ENCODE data around the gene AVPR2.

AVPR2 gene

DNA sequence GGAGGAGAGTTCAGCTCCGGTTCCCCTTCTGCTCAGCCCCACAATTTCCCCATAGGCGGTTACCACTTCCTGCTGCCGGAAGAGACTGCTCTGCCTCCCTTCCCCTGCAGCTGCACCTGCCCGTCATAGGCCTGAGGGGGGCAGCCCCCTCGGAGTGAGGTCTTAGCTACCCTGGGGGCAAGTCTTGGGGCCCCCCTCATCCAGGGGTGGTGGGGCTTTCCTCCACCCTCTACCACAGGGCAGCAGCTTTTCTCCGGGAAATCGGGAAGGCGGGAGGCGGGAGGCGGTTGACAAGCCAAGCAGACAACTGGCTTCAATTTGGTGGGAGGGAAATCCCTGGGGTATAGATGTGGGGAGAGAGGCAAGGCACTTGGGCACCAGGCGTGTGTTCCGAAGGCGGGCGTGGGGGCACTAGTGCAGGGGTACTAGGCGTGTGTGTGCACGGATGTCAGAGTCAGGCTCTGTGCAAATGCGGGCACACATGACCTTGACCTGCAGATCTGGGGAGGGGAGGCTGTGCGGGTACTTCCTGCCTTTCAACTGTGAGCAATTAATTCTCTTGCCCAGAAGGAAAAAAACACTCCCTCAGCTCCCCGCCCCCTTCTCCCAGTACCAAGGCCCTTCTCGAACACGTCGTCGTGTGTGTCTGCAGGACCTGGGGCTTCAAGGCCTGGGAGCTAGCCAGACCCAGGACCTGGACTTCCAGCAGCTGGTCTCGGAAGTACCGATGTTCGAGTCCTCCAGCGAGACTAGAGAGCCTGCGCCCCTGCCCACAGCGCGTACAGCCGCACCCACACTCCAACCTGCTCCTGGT, 22.6 kb downstream of the AVPR2 start:
- no peak for DNase-seq (ENCODE audit: low read depth)
- peak overlapping the region; percentile 58 for H3K4me3 ChIP-seq (ENCODE audit: low read depth, low read length)

- peak overlapping the region; percentile 58 for H3K4me3 ChIP-seq (ENCODE audit: low read depth, low read length)
- DNase-seq (ENCODE audit: low read depth): no peak
Measured at GRCh38 chrX:153927672-153927921, 23.1 kb downstream of the AVPR2 start.

DNA sequence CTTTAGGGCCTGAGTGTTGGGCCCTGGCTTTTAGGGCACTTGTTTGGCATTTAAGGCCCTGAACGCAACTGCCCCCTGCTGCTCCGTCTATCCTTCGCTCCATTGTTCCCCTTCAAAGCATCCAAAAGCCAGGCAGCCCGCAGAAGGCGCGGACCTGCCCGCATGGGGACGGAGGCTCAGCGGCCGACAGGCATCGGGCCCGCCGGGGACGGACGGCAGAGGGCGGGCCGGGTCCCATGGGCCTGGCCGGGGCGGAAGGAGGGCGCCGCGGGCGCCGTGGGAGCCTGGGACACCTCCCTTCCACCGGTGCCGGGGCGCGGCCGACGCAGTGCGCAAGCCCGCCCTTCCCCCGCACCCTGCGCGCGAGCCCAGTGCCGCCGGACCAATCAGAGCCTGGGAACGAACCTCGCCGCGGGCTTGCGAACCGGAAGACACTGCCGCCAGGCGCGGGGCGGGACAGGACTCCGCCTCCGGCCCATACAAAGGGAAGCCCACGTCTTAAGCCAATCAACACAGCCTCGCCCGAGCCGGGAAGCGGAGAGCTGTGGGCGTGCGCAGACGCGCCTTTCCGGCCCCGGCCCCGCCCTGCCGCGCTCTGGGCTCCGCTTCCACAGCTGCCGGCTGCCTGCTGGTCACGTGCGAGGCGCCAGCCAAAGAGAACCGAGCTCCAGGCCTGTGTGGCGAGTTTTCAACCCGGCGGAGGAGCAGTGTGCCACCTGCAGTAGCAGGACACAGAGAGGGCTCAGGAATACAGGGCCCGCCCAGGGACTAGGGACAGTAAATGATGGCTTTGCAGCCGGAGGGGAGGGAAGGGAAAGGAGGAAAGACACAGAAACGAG, 23.7 kb downstream of the AVPR2 start:
- peak; percentile 93 for DNase-seq (ENCODE audit: low read depth)
- H3K4me3 ChIP-seq (ENCODE audit: low read depth, low read length): peak overlapping the region; percentile 58

- DNase-seq (ENCODE audit: low read depth): no peak
- no peak overlapping the region for H3K4me3 ChIP-seq (ENCODE audit: low read depth, low read length)
Measured at GRCh38 chrX:153928846-153929245, 24.4 kb downstream of the AVPR2 start.

- H3K4me3 ChIP-seq (ENCODE audit: low read depth, low read length): no peak overlapping the region
- no peak for DNase-seq (ENCODE audit: low read depth)
Measured at GRCh38 chrX:153929576-153929975, 25.1 kb downstream of the AVPR2 start.

DNA sequence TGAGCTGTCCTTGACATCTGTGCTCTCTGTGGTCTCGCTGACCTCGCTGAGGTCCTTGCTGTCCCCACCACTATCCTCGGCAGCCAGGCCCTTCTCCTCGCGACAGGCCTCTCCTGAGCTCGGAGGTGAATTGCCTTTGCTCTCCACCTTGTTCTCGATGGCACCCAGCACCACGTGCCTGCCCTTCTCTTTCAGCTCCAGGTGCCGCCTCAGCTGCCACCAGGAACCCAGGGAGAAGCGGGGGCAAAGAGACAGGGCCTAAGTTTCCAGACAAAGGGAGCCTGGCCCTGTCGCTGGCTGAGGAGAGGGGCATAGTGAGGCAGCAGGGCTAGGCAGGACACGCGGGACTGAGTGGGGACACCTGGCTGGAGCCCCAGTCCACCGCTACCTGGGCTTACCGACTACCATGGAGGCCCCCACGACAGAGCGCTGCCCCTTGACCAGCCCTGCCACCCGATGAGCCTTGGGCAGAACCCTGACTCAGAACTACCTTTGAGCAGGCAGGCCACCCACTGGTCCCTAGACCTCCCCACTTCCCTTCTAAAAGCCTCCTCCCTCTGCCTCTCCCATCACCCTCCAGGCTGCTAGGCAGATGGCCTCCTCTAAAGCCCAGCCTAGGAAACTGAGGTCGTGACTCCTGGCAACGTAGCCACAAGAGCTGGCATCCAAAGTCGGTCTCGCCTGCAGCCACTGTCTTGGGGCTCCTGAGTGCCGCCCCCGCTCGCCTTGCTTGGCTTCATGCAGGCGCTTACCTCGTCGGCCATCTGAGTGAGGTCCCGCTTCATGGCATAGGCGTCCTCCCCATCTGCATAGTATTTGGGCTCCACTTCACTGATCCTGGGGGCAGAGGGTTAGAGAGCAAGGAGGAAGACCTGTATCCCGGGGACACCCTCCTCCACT, 25.8 kb downstream of the AVPR2 start:
- DNase-seq (ENCODE audit: low read depth): no peak
- no peak overlapping the region for H3K4me3 ChIP-seq (ENCODE audit: low read depth, low read length)

- H3K4me3 ChIP-seq (ENCODE audit: low read depth, low read length): no peak overlapping the region
- no peak for DNase-seq (ENCODE audit: low read depth)
Measured at GRCh38 chrX:153931151-153931550, 26.7 kb downstream of the AVPR2 start.

DNA sequence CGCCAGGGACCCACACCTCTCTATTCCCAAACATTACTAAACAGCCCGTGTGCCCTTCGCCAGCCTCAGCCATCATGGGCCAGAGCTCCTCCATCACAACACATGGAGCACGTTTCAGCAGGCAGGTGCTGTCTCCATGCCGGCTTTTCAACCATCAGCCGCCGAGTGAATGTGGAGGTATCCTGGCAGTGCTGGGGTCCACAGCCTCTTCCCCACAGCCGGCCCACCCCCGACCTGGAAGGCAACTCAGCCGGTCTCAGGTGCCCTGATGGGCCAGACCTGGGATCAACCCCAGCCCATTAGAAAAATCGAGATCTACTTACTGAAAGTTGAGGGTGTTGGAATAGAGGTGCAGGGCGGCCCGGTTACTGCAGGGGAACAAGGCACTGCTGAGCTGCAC, 27.3 kb downstream of the AVPR2 start:
- no peak overlapping the region for H3K4me3 ChIP-seq (ENCODE audit: low read depth, low read length)
- DNase-seq (ENCODE audit: low read depth): no peak

- H3K4me3 ChIP-seq (ENCODE audit: low read depth, low read length): no peak overlapping the region
- no peak for DNase-seq (ENCODE audit: low read depth)
Measured at GRCh38 chrX:153932220-153932915, 27.9 kb downstream of the AVPR2 start.

GRCh38 chrX:153933748-153934147, 29.3 kb downstream of the AVPR2 start:
- peak overlapping the region; percentile 62 for H3K4me3 ChIP-seq (ENCODE audit: low read depth, low read length)
- no peak for DNase-seq (ENCODE audit: low read depth)

- no peak for DNase-seq (ENCODE audit: low read depth)
- peak overlapping the region; percentile 62 for H3K4me3 ChIP-seq (ENCODE audit: low read depth, low read length)
Measured at GRCh38 chrX:153934148-153934761, 29.8 kb downstream of the AVPR2 start.

GRCh38 chrX:153934762-153935325, 30.4 kb downstream of the AVPR2 start, which contains the start of gene NAA10:
Gene NAA10, minus strand, starts transcription at chrX:153935037. Its CDS starts 133 bp downstream, at chrX:153934904.
- DNase-seq (ENCODE audit: low read depth): no peak
- peak within 1 kb of the TSS; percentile 62 for H3K4me3 ChIP-seq (ENCODE audit: low read depth, low read length)

GRCh38 chrX:153935326-153935851, 30.9 kb downstream of the AVPR2 start:
- no peak for DNase-seq (ENCODE audit: low read depth)
- H3K4me3 ChIP-seq (ENCODE audit: low read depth, low read length): peak overlapping the region; percentile 40

DNA sequence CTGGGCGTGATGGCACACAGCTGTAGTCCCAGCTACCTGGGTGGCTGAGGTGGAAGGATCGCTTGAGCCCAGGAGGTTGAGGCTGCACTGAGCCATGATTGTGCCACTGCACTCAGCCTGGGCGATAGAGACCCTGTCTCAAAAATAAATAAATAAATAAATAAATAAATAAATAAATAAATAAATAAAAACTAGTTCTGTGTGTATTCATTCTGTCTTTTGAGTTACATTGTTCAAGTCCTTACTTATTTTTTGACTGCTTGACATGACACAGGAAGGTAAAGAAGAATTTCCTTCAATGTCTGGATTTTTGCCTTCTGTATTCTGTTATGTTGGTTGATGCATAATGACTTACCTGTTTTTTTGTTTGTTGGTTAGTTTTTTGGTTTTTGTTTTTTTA, 32.6 kb downstream of the AVPR2 start:
- DNase-seq (ENCODE audit: low read depth): no peak
- H3K4me3 ChIP-seq (ENCODE audit: low read depth, low read length): no peak overlapping the region

DNA sequence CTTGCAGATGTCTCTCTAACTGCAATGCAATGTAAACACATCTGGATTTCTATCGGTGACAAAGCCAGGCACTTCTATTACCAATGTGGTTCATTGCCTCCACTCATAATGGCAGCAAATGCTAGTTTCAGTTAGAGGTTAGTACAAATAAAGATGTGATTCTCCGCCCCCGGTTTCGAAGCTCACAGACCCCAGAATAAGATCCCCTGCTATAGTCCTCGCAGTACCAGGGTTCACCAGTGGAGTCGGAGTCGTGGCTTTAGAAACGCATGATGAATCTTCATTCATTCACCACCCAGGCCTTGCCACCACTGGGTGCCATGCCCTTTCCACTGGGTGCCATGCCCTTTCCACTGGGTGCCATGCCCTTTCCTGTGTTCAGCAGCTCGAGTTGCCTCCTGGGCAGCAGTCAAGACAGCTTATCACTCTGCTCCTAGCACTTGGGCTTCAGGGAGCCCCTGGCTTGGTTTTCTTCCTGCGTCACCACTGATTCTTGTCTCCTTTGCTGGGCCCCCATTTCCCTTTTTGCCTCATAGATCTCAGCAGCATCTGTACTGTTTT, 33.8 kb downstream of the AVPR2 start:
- no peak for DNase-seq (ENCODE audit: low read depth)
- no peak overlapping the region for H3K4me3 ChIP-seq (ENCODE audit: low read depth, low read length)

DNA sequence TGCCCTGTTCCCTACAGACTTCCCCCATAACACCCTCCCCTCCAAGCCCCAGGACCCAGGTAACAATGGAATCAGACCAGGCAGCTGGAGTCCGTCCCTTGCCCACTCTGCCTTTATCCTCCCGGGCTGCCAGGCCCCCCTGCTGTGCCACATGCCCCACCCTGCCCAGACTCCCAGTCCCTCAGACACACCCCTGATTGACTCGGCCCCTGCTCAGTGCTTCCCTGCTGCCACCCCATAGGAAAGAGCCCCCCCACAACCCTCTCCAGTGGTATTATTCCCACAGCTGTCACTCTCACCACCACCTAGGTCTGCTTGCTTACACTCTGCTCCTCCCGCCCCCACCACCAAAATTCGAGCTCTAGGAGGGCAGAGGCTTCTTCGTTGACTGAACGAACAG, 35.1 kb downstream of the AVPR2 start:
- H3K4me3 ChIP-seq (ENCODE audit: low read depth, low read length): no peak overlapping the region
- no peak for DNase-seq (ENCODE audit: low read depth)

DNA sequence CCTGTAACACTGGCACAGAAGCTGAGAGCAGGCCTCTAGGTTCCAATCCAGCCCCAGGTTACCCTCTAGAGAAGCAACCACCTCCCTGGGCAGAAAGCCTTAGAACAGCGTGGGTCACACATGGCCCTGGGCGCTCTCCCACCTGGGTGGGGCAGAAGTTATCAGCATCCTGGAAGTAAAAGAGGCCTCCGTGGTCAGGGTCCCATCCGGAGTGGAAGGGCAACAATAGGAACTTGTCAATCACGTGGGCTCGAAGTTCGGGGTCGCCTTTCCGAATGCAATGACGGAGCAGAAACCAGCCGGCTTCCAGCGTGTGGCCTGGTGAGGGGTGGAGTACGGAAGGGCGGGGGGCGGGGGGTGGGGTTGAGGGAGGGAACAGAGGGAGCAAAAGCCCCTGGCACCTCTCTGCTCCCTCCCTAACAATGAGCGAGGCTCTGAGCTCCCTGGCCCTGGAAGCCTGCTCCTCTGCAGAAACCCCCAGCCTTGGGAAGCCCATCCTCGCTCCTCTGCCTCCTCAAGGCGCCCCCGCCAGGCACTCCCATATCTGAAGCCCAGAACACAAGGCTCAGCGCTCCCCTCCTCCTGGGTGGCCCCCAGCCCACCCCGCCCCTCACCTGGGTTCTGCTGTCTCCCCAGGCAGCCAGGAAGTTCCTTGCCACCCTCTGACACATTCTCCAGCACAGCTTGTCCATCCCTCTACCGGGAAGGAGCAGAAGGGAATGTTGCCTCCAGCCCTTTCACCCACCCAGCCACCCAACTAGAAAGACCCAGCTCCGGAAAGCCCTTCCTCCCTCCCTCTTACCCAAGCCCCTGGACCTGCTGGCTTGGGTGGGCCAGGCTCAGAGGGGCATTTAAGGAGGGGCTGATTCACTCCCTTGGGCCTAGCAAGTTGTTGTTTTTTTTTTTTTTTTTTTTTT, 37.1 kb downstream of the AVPR2 start:
- no peak for DNase-seq (ENCODE audit: low read depth)
- H3K4me3 ChIP-seq (ENCODE audit: low read depth, low read length): no peak overlapping the region
